Measurements from ENCODE around the gene YBX1.

The YBX1 gene

DNA sequence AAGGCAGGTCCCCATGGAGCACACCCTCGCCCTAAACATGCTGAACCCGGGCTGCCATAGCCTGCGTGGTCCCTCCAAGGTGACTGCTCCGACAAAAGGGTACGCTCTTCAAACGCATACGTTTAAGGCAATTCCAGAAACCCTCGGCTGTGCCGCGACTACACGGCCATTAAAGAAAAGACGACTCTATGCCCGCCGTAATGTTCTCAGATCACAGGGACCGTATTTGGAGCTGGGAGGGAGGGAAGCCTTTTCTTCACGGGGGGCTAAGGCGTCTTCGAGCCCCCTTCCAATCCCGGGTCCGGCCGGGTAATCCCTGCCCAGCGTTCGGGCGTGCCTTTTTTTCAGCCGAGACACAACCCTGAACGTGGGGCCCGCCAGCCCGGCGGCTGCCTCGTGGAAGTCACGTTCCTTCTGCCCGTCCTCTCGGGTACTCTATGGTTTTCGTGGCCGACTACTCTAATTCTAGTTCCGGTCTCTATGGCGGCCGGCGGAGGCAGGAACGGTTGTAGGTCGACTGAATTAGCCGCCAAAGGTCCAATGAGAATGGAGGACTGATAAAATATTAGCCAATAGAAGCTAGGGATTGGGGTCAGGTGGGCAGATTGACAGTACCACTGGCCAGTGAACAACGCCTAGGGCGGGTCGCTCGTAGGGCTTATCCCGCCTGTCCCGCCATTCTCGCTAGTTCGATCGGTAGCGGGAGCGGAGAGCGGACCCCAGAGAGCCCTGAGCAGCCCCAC, at the start of gene YBX1:
TSS of gene YBX1 (plus strand) at position 678 of the 743 bp plus-strand sequence. CDS start 148 bp downstream, outside the sequence.
- H3K4me3 ChIP-seq (ENCODE audit: low read depth, low read length), result peak within 1 kb of the TSS; percentile 71
- TF ChIP-seq, protein P1, sequence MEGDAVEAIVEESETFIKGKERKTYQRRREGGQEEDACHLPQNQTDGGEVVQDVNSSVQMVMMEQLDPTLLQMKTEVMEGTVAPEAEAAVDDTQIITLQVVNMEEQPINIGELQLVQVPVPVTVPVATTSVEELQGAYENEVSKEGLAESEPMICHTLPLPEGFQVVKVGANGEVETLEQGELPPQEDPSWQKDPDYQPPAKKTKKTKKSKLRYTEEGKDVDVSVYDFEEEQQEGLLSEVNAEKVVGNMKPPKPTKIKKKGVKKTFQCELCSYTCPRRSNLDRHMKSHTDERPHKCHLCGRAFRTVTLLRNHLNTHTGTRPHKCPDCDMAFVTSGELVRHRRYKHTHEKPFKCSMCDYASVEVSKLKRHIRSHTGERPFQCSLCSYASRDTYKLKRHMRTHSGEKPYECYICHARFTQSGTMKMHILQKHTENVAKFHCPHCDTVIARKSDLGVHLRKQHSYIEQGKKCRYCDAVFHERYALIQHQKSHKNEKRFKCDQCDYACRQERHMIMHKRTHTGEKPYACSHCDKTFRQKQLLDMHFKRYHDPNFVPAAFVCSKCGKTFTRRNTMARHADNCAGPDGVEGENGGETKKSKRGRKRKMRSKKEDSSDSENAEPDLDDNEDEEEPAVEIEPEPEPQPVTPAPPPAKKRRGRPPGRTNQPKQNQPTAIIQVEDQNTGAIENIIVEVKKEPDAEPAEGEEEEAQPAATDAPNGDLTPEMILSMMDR (IDR thresholded peaks at IDR 0.05; ENCODE audit: control insufficient read depth, extremely low read depth, insufficient read depth), result no peak
- DNase-seq (ENCODE audit: low read depth), result peak; percentile 97

- no peak overlapping the region for H3K4me3 ChIP-seq (ENCODE audit: low read depth, low read length)
- TF ChIP-seq, protein P1 (IDR thresholded peaks at IDR 0.05; ENCODE audit: control insufficient read depth, extremely low read depth, insufficient read depth), result no peak
Measured at GRCh38 chr1:42639116-42639515, 43.1 kb upstream of the YBX1 start.

DNA sequence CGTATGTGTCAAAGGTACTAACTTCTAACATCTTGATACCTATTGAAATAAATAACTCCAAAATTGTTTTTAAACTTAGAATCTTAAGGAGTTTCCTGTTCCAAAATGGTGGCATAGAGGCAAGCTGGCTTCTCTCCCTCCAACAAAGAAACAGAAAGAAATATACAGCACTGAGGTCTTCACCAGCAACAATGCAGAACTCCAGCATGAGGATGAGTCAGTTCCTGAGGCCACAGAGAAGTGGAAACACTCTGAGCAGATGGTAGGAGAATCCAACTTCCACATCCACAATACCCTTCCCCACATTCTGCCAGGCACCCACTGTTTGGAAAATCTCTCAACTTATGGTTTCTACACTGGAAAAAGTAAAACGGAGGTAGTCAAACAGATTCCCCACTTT, 36.2 kb upstream of the YBX1 start:
- DNase-seq (ENCODE audit: low read depth), result no peak
- no peak overlapping the region for H3K4me3 ChIP-seq (ENCODE audit: low read depth, low read length)
- TF ChIP-seq, protein P1 (IDR thresholded peaks at IDR 0.05; ENCODE audit: control insufficient read depth, extremely low read depth, insufficient read depth), result no peak

More at GRCh38 chr1:42639116-42639515, 43.1 kb upstream of the YBX1 start:
- no peak for DNase-seq (ENCODE audit: low read depth)

- H3K4me3 ChIP-seq (ENCODE audit: low read depth, low read length), result peak overlapping the region; percentile 98
- no peak for DNase-seq (ENCODE audit: low read depth)
- TF ChIP-seq, protein P1 (IDR thresholded peaks at IDR 0.05; ENCODE audit: control insufficient read depth, extremely low read depth, insufficient read depth), result no peak
Measured at GRCh38 chr1:42657201-42657600, 25.0 kb upstream of the YBX1 start.

- peak within 1 kb of the TSS; percentile 98 for H3K4me3 ChIP-seq (ENCODE audit: low read depth, low read length)
- TF ChIP-seq, protein P1 (IDR thresholded peaks at IDR 0.05; ENCODE audit: control insufficient read depth, extremely low read depth, insufficient read depth), result no peak
- DNase-seq (ENCODE audit: low read depth), result peak; percentile 84
Measured at GRCh38 chr1:42657981-42658876, 24.0 kb upstream of the YBX1 start, which contains the start of gene PPIH. Gene PPIH (plus strand): TSS chr1:42658423. CDS start chr1:42658447, 24 bp downstream.

GRCh38 chr1:42658877-42659337, 23.3 kb upstream of the YBX1 start:
- TF ChIP-seq, protein P1 (IDR thresholded peaks at IDR 0.05; ENCODE audit: control insufficient read depth, extremely low read depth, insufficient read depth), result no peak
- DNase-seq (ENCODE audit: low read depth), result no peak
- H3K4me3 ChIP-seq (ENCODE audit: low read depth, low read length), result peak overlapping the region; percentile 98

All from LNCaP clone FGC (cell line).